ENCODE data around the gene ABCA7.
A peak's percentile ranks its signal among the peaks of the same experiment; 100 is the strongest.

Gene ABCA7, protein sequence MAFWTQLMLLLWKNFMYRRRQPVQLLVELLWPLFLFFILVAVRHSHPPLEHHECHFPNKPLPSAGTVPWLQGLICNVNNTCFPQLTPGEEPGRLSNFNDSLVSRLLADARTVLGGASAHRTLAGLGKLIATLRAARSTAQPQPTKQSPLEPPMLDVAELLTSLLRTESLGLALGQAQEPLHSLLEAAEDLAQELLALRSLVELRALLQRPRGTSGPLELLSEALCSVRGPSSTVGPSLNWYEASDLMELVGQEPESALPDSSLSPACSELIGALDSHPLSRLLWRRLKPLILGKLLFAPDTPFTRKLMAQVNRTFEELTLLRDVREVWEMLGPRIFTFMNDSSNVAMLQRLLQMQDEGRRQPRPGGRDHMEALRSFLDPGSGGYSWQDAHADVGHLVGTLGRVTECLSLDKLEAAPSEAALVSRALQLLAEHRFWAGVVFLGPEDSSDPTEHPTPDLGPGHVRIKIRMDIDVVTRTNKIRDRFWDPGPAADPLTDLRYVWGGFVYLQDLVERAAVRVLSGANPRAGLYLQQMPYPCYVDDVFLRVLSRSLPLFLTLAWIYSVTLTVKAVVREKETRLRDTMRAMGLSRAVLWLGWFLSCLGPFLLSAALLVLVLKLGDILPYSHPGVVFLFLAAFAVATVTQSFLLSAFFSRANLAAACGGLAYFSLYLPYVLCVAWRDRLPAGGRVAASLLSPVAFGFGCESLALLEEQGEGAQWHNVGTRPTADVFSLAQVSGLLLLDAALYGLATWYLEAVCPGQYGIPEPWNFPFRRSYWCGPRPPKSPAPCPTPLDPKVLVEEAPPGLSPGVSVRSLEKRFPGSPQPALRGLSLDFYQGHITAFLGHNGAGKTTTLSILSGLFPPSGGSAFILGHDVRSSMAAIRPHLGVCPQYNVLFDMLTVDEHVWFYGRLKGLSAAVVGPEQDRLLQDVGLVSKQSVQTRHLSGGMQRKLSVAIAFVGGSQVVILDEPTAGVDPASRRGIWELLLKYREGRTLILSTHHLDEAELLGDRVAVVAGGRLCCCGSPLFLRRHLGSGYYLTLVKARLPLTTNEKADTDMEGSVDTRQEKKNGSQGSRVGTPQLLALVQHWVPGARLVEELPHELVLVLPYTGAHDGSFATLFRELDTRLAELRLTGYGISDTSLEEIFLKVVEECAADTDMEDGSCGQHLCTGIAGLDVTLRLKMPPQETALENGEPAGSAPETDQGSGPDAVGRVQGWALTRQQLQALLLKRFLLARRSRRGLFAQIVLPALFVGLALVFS (N-terminal part only)

DNA sequence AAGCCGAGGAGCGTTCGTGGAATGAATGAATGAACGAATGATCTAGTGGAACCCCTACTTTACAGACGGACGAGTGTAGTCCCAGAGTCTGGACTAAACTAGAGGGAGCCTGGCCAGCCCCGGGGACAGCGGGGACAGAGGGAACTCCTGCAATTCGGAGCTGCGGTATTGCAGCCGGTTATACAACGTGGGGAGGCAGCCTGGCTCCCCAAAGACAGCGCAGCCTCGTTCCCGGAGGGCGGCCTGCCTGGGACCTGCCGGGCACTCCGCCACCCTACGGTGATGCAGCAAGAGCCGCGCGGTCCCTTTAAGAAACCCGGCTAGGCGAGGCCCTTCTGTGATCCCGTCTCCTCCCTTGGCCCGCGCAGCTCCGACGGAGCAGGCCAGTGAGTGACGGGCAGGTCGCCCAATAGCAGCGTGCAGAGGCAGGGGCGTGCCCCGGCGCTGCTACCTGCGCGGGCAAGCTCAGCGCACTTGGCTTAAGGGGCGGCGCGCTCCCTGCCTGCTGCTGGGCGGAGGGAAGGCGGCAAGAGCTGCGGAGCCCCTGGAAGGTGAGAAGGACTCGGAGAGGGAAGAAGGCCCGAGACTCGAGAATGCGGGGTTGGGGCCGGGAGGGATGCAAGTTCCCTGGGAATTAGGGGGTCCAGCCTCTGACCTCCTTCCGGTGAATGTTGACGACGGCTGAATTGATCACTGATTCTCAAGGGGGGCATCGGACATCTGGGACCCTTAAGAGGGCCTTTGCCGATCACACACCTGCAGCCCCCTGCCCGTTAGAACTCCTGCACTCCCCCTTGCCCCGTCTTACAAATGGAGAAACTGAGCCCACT, at the start of gene ABCA7:
Gene ABCA7, plus strand, starts transcription at position 462 of the 830 bp plus-strand sequence. CDS start 1,255 bp downstream, outside the sequence.
- no peaks in the 10 kb centered on the region for H3K36me3 ChIP-seq (ENCODE audit: control insufficient read depth, insufficient read depth, low read length)
- peak within 1 kb of the TSS; percentile 60 for H3K9ac ChIP-seq (ENCODE audit: low read length)
- H3K4me3 ChIP-seq (ENCODE audit: low read length): peak within 1 kb of the TSS; percentile 74
- peaks cover 26% of the 10 kb centered on the region for H3K4me1 ChIP-seq (ENCODE audit: control insufficient read depth, insufficient read depth, low read length)
- no peaks in the 10 kb centered on the region for H3K9me3 ChIP-seq (ENCODE audit: control insufficient read depth, low read length)
- H3K27me3 ChIP-seq (ENCODE audit: control insufficient read depth, insufficient read depth, low read length): peaks cover 4% of the 10 kb centered on the region

DNA sequence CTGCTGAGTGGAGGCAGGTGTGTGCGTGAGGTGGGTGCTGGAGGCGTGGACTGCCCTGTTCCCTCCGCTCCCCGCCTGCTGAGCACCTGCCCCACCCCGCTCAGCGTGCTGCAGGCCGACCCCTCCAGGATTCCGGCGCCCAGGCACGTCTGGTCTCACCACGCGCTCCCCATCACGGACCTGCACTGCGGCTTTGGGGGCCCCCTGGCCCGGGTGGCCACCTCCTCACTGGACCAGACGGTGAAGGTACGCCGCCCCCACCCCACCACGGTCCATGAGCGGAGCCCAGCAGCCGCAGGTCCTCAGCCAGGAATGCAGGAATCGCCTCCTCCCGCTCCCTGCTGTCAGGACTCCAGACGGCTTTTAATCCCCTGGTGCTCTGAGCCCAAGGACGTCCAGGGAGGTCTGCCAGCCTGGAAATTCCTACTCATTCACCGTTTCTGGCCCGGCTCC, 49.8 kb upstream of the ABCA7 start:
- no peaks in the 10 kb centered on the region for H3K36me3 ChIP-seq (ENCODE audit: control insufficient read depth, insufficient read depth, low read length)
- H3K9ac ChIP-seq (ENCODE audit: low read length): no peak overlapping the region

DNA sequence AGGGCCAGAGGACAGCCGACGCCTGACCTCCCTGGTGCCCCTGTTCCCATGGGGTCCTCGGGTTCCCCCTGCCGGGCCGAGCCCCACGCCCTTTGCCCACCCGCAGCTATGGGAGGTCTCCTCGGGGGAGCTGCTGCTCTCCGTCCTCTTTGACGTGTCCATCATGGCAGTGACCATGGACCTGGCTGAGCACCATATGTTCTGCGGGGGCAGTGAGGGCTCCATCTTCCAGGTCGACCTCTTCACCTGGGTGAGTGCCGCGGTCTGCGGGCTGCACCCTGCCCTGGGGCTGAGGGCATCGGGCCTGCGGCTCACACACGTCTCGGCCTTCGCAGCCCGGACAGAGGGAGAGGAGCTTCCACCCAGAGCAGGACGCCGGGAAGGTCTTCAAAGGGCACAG, 49.2 kb upstream of the ABCA7 start:
- Histone ChIP-seq H3K4me3 (ENCODE audit: low read length) (no peak overlapping the region), H3K9me3 (ENCODE audit: control insufficient read depth, low read length) (no peaks in the 10 kb centered on the region), H3K9ac (ENCODE audit: low read length) (no peak overlapping the region), H3K36me3 (ENCODE audit: control insufficient read depth, insufficient read depth, low read length) (no peaks in the 10 kb centered on the region), H3K4me1 (ENCODE audit: control insufficient read depth, insufficient read depth, low read length) (no peaks in the 10 kb centered on the region), H3K27me3 (ENCODE audit: control insufficient read depth, insufficient read depth, low read length) (peaks cover 9% of the 10 kb centered on the region)

More for the DNA sequence above, 49.8 kb upstream of the ABCA7 start:
- H3K9me3 ChIP-seq (ENCODE audit: control insufficient read depth, low read length): no peaks in the 10 kb centered on the region
- peaks cover 3% of the 10 kb centered on the region for H3K27me3 ChIP-seq (ENCODE audit: control insufficient read depth, insufficient read depth, low read length)
- H3K4me3 ChIP-seq (ENCODE audit: low read length): no peak overlapping the region
- peaks cover 2% of the 10 kb centered on the region for H3K4me1 ChIP-seq (ENCODE audit: control insufficient read depth, insufficient read depth, low read length)

DNA sequence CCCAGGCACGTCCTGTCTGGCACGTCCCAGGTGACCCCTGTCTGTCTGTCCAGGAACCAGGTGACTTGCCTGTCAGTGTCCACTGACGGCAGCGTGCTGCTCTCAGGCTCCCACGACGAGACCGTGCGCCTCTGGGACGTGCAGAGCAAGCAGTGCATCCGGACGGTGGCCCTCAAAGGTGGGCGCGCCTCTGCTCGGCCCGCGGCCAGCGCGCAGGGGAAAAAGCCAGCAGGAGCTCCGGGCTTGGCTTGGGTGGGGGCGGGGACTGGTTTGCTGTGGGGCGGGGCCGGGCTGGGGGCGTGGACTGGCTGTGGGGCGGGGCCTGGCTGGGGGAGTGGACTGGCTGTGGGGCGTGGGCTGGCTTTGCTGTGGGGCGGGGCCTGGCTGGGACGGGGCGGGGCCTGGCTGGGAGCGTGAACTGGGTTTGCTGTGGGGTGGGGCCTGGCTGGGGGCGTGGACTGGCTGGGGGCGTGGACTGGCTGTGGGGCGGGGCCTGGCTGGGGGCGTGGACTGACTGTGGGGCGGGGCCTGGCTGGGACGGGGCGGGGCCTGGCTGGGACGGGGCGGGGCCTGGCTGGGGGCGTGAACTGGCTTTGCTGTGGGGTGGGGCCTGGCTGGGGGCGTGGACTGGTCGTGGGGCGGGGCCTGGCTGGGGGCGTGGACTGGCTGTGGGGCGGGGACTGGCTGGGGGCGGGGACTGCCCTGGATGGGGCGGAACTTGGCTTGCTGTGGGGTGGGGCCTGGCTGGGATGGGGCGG, 48.6 kb upstream of the ABCA7 start:
- no peaks in the 10 kb centered on the region for H3K36me3 ChIP-seq (ENCODE audit: control insufficient read depth, insufficient read depth, low read length)
- H3K9me3 ChIP-seq (ENCODE audit: control insufficient read depth, low read length): no peaks in the 10 kb centered on the region
- no peak overlapping the region for H3K9ac ChIP-seq (ENCODE audit: low read length)
- H3K4me3 ChIP-seq (ENCODE audit: low read length): no peak overlapping the region
- H3K4me1 ChIP-seq (ENCODE audit: control insufficient read depth, insufficient read depth, low read length): peaks cover 6% of the 10 kb centered on the region
- H3K27me3 ChIP-seq (ENCODE audit: control insufficient read depth, insufficient read depth, low read length): peaks cover 15% of the 10 kb centered on the region

DNA sequence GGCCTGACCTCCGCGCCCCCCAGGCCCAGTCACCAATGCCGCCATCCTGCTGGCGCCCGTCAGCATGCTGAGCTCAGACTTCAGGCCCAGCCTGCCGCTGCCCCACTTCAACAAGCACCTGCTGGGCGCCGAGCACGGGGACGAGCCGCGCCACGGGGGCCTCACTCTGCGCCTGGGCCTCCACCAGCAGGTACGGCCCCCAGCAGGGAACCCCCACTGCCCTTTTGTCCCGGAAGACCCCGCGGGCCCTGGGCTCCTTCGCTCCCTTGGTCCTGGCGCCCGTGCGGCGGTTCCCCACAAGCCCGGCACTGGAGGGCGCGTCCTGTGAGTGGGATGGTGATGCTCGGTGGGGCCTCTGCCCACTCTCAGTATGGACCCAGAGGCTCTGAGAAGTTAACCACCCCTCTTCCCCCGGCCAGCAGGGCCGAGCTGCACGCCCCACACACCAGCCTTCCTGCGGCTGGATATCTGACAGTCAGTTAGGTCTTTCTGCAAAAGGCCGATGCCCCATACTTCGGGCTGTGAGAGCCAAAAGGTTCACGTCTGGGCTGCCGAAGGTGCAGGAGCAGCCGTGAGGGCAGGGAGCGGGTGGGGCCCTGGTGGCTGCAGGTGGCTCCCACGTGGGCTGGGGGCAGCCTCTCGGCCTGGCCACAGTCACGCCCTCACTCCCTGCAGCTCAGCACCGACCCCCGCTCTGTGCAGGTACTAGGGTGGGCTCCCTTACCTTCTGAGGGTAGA, 47.8 kb upstream of the ABCA7 start:
- Histone ChIP-seq H3K27me3 (ENCODE audit: control insufficient read depth, insufficient read depth, low read length) (peaks cover 23% of the 10 kb centered on the region), H3K9ac (ENCODE audit: low read length) (no peak overlapping the region), H3K4me3 (ENCODE audit: low read length) (no peak overlapping the region), H3K9me3 (ENCODE audit: control insufficient read depth, low read length) (no peaks in the 10 kb centered on the region), H3K36me3 (ENCODE audit: control insufficient read depth, insufficient read depth, low read length) (no peaks in the 10 kb centered on the region), H3K4me1 (ENCODE audit: control insufficient read depth, insufficient read depth, low read length) (peaks cover 8% of the 10 kb centered on the region)

DNA sequence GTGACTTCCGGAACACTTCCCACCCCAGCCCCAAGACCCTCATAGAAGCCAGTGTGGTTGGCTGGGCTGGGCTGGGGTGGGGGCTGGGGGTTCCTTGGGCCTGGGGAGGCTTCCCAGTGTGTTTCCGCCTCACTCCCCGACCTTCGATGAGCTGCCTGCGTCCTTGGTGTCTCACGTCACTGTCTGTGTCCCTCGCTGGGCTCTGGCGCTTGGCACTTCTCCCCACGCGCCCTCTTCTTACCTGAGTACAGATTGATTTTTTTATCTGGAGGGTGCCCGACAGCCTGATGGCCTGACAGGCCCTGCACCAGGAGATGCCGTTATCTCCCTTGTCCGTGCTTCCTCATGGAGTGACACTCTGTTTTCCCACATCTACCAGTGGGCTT, 47.2 kb upstream of the ABCA7 start:
- Histone ChIP-seq H3K9ac (ENCODE audit: low read length) (no peak overlapping the region), H3K27me3 (ENCODE audit: control insufficient read depth, insufficient read depth, low read length) (peaks cover 28% of the 10 kb centered on the region), H3K4me3 (ENCODE audit: low read length) (no peak overlapping the region), H3K4me1 (ENCODE audit: control insufficient read depth, insufficient read depth, low read length) (peaks cover 8% of the 10 kb centered on the region), H3K36me3 (ENCODE audit: control insufficient read depth, insufficient read depth, low read length) (no peaks in the 10 kb centered on the region), H3K9me3 (ENCODE audit: control insufficient read depth, low read length) (no peaks in the 10 kb centered on the region)

DNA sequence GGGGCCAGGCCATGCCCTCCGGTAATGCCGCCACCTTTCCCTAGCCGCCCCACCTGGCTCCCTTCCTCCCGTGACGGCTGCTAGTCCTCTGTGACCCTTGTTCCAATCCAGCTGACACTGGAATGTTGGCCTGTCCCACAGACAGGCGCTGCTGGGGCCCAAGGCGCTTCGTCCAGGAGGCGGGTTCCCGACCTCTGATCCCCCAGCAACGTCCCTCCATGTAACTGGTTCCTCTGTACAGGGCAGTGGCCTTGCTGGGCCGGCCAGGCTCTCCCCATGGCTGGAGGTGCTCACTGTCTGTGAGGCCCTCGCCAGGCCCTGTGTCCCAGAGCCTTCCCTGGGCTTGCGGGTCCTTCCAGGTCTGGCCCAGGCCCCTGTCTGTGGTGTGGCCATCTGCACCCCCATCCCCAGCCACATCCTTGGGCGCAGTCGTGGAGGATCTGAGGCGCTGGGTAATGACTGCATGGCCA, 46.5 kb upstream of the ABCA7 start:
- Histone ChIP-seq H3K36me3 (ENCODE audit: control insufficient read depth, insufficient read depth, low read length) (no peaks in the 10 kb centered on the region), H3K27me3 (ENCODE audit: control insufficient read depth, insufficient read depth, low read length) (peaks cover 36% of the 10 kb centered on the region), H3K9me3 (ENCODE audit: control insufficient read depth, low read length) (no peaks in the 10 kb centered on the region), H3K9ac (ENCODE audit: low read length) (no peak overlapping the region), H3K4me3 (ENCODE audit: low read length) (no peak overlapping the region), H3K4me1 (ENCODE audit: control insufficient read depth, insufficient read depth, low read length) (peaks cover 8% of the 10 kb centered on the region)

DNA sequence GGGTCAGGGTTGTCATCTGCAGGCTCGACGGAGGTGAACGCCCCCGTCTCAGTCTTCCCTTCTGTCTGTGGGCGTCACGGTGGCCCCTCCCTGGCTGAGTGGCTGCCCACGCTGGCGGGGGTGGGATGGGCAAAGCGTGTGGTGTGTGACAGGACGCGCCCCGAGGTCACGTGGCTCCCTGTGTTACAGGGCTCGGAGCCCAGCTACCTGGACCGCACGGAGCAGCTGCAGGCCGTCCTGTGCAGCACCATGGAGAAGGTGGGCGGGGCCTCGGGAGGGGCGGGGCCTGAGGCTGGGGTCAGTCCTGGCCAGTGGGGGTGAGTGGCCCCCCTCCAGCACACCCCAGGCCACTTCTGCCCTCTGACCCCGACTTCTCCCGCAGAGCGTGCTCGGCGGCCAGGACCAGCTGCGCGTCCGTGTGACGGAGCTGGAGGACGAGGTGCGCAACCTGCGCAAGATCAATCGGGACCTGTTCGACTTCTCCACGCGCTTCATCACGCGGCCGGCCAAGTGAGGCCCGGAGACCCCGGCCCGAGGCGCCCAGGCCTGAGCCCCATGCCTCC, 46.0 kb upstream of the ABCA7 start:
- Histone ChIP-seq H3K4me1 (ENCODE audit: control insufficient read depth, insufficient read depth, low read length) (peaks cover 8% of the 10 kb centered on the region), H3K9me3 (ENCODE audit: control insufficient read depth, low read length) (no peaks in the 10 kb centered on the region), H3K9ac (ENCODE audit: low read length) (no peak overlapping the region), H3K4me3 (ENCODE audit: low read length) (no peak overlapping the region), H3K36me3 (ENCODE audit: control insufficient read depth, insufficient read depth, low read length) (no peaks in the 10 kb centered on the region), H3K27me3 (ENCODE audit: control insufficient read depth, insufficient read depth, low read length) (peaks cover 41% of the 10 kb centered on the region)

DNA sequence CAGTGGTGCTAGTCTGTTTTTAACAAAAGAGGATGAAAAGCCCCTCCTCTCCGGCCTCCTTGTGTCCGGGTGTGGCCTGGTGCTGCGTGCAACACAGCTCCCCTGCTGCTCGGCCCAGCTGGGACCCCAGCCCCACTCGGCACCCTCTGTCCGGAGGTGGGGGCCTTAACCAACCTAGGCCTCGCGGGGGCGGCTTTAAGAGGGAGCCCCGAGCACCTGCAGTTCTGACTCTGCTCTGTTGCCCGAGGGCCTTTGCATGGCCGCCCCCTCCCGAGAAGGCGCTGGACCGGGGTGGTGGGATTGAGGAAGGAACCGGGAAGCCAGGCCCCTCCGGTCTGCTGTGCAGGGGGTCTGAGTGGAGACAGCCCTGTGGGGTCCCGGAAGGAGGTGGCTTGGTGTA, 45.4 kb upstream of the ABCA7 start:
- peaks cover 47% of the 10 kb centered on the region for H3K27me3 ChIP-seq (ENCODE audit: control insufficient read depth, insufficient read depth, low read length)
- H3K9ac ChIP-seq (ENCODE audit: low read length): no peak overlapping the region
- H3K36me3 ChIP-seq (ENCODE audit: control insufficient read depth, insufficient read depth, low read length): no peaks in the 10 kb centered on the region
- H3K9me3 ChIP-seq (ENCODE audit: control insufficient read depth, low read length): no peaks in the 10 kb centered on the region
- no peak overlapping the region for H3K4me3 ChIP-seq (ENCODE audit: low read length)
- H3K4me1 ChIP-seq (ENCODE audit: control insufficient read depth, insufficient read depth, low read length): peaks cover 8% of the 10 kb centered on the region

Measured in mucosa of stomach (tissue), 1 donor.